ENCODE measurements around the gene ATRX.

GRCh38 chrX:77675986-77676385 is 110.0 kb downstream of the ATRX start:
- TF ChIP-seq CTCF (IDR thresholded peaks at IDR 0.05 in 2 of 3, conservative IDR thresholded peaks at IDR 0.05 in 1 of 3; ENCODE audit: borderline replicate concordance in 1 of 3, insufficient read depth in 1 of 3, low read depth in 2 of 3, low read length in 2 of 3) (no peak), EGR1 (IDR thresholded peaks at IDR 0.05; ENCODE audit: low read depth) (no peak), EZH2 (IDR thresholded peaks at IDR 0.05) (no peak), ZNF274 (IDR thresholded peaks at IDR 0.05; ENCODE audit: low read depth, low read length) (no peak), EZH2phosphoT487 (IDR thresholded peaks at IDR 0.05; ENCODE audit: borderline replicate concordance) (no peak), ZFX (IDR thresholded peaks at IDR 0.05) (no peak), SRF (IDR thresholded peaks at IDR 0.05; ENCODE audit: low read depth) (no peak), CEBPB (IDR thresholded peaks at IDR 0.05; ENCODE audit: low read depth) (no peak)
